Liver (tissue), 9 donors: ENCODE data around the gene MAP2K6. TPM values are rescaled to one million over a fixed set of nuclear protein-coding genes. Genes with fewer than 3 reads are reported as not detected.
A peak's percentile ranks its signal among the peaks of the same experiment; 100 is the strongest.

Source experiments
- DNase-seq: peaks from one replicate; pipeline ENCODE4 v3.0.0-alpha.2; 2017; ENCODE audit warnings: low spot score
- H3K27ac ChIP-seq, 2 donors: one replicate each; pipeline ENCODE4 v1.7.0; 2013; ENCODE audit warnings: inconsistent platforms in 2 of 2, low read length in 2 of 2, control low read depth in 1 of 2, low read depth in 1 of 2, mild to moderate bottlenecking in 1 of 2
- H3K27me3 ChIP-seq, 4 donors: one replicate each; pipeline versions ENCODE4 v1.6.1 to v1.7.0; 2013; ENCODE audit warnings: low read length in 3 of 4, inconsistent platforms in 1 of 4, mild to moderate bottlenecking in 1 of 4, moderate library complexity in 1 of 4; ENCODE audit not compliant: control insufficient read depth in 4 of 4, insufficient read depth in 4 of 4
- H3K36me3 ChIP-seq, 4 donors: one replicate each; pipeline versions ENCODE4 v1.6.1 to v1.7.0; 2013; ENCODE audit warnings: low read length in 3 of 4, mild to moderate bottlenecking in 3 of 4, low read depth in 1 of 4, moderate library complexity in 1 of 4; ENCODE audit not compliant: control insufficient read depth in 4 of 4, insufficient read depth in 3 of 4
- H3K4me1 ChIP-seq, 4 donors: one replicate each; pipeline versions ENCODE4 v1.6.1 to v1.7.0; 2013; ENCODE audit warnings: low read length in 3 of 4, mild to moderate bottlenecking in 3 of 4, moderate library complexity in 1 of 4; ENCODE audit not compliant: control insufficient read depth in 4 of 4, insufficient read depth in 4 of 4
- H3K4me3 ChIP-seq, 3 donors: one replicate each; pipeline versions ENCODE4 v1.6.1 to v1.7.0; 2013; ENCODE audit warnings: low read length in 3 of 3, control low read depth in 1 of 3, low read depth in 1 of 3, mild to moderate bottlenecking in 1 of 3
- H3K9ac ChIP-seq, 2 donors: one replicate each; pipeline ENCODE4 v1.7.0; 2013; ENCODE audit warnings: low read length in 2 of 2, mild to moderate bottlenecking in 2 of 2, moderate library complexity in 2 of 2, control low read depth in 1 of 2, low read depth in 1 of 2
- H3K9me3 ChIP-seq, 4 donors: one replicate each; pipeline versions ENCODE4 v1.6.1 to v1.7.0; 2013; ENCODE audit warnings: low read length in 3 of 4; ENCODE audit not compliant: control insufficient read depth in 4 of 4
- FOXA2 ChIP-seq: IDR thresholded peaks from 2 replicates; pipeline ENCODE4 v1.6.1; 2016; ENCODE audit warnings: antibody characterized with exemption
- GABPA ChIP-seq, 2 donors: IDR thresholded peaks in 1 of 2; conservative IDR thresholded peaks in 1 of 2; 2 replicates each; pipeline ENCODE4 v1.6.1; 2016; ENCODE audit warnings: antibody characterized with exemption in 2 of 2, mild to moderate bottlenecking in 1 of 2, moderate library complexity in 1 of 2
- HNF4A ChIP-seq, 2 donors: conservative IDR thresholded peaks; 2 replicates each; pipeline ENCODE4 v1.6.1; 2016; ENCODE audit warnings: antibody characterized with exemption in 2 of 2, mild to moderate bottlenecking in 2 of 2
- HNF4G ChIP-seq: IDR thresholded peaks from 2 replicates; pipeline ENCODE4 v1.6.1; 2016; ENCODE audit warnings: antibody characterized with exemption
- JUND ChIP-seq, 2 donors: IDR thresholded peaks; 2 replicates each; pipeline ENCODE4 v1.6.1; 2016; ENCODE audit warnings: antibody characterized with exemption in 2 of 2
- NR2F2 ChIP-seq: IDR thresholded peaks from 2 replicates; pipeline ENCODE4 v1.6.1; 2016; ENCODE audit warnings: antibody characterized with exemption
- RAD21 ChIP-seq, 2 donors: IDR thresholded peaks; 2 replicates each; pipeline ENCODE4 v1.6.1; 2016; ENCODE audit warnings: antibody characterized with exemption in 2 of 2, mild to moderate bottlenecking in 2 of 2
- RXRA ChIP-seq, 2 donors: IDR thresholded peaks; 2 replicates each; pipeline ENCODE4 v1.6.1; 2017 to 2018; ENCODE audit warnings: antibody characterized with exemption in 2 of 2, mild to moderate bottlenecking in 1 of 2
- SP1 ChIP-seq: IDR thresholded peaks from 2 replicates; pipeline ENCODE4 v1.6.1; 2018; ENCODE audit warnings: antibody characterized with exemption, mild to moderate bottlenecking
- WGBS: extraction: QIAGEN DNeasy Blood & Tissue Kit; methylation state at CpG from one replicate; pipeline ENCODE4 v1.1.7; 2013; 5-methylcytosine and 5-hydroxymethylcytosine counted together
- polyA plus RNA-seq, 2 donors: library from polyadenylated mRNA; stranded (reverse) in 1 of 2; unstranded in 1 of 2; fragments of 200-250 nt in 1 of 2; fragments of >200 nt in 1 of 2; fragmentation: Nextera tagmentation in 1 of 2; extraction: Ambion mirVana in 1 of 2; gene quantifications; one replicate each; pipeline versions ENCODE4 v1.2.1 to v1.2.3, GENCODE V29; 2013 to 2015
- total RNA-seq, 2 donors: library from RNA; depleted of rRNA; stranded (reverse); fragments of >200 nt; gene quantifications; one replicate each; pipeline ENCODE4 v1.2.3, GENCODE V29; 2014
- TF ChIP-seq, protein P1 (sequence below): IDR thresholded peaks from 2 replicates; pipeline ENCODE4 v1.6.1; 2016; ENCODE audit warnings: antibody characterized with exemption
- TF ChIP-seq, protein P2 (sequence below): IDR thresholded peaks from 2 replicates; pipeline ENCODE4 v1.6.1; 2016; ENCODE audit warnings: antibody characterized with exemption, mild to moderate bottlenecking
- TF ChIP-seq, protein P3 (sequence below): IDR thresholded peaks from 2 replicates; pipeline ENCODE4 v1.6.1; 2016; ENCODE audit warnings: antibody characterized with exemption
- donor health status: healthy.
- donor health status: healthy.
- donor health status: healthy.
- donor health status: healthy.
- donor health status: healthy.

The MAP2K6 gene
- total and polyA plus RNA-seq, 4 donors: 0.31 to 5.4 (median 2.6) TPM

DNA sequence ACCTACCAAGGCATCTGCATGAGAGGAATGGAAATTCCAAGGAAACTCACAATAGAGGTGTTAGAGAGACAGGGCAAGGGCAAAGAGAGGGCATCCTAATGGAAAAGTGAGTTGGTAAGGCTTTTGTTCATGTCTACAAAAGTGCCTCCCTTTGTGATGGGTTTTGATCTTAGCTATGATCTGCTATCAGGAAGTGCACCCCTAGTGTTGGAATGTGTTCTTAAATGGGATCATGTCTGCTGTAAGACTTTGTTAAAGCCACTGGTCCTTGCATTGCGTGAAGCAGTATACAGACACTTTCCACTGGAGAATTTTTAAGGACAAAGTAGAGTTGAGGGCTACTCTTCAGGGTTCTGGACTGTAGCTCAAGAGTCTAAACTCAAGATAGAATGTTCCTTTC lies 92.0 kb downstream of the MAP2K6 start:
- Histone ChIP-seq H3K27ac (no peak overlapping the region), H3K9me3 (no peaks in the 10 kb centered on the region), H3K27me3 (no peaks in the 10 kb centered on the region), H3K4me3 (no peak overlapping the region), H3K9ac (no peak overlapping the region), H3K36me3 (peaks cover 0 to 8% (median 3%) of the 10 kb centered on the region in 4 donors), H3K4me1 (peaks cover under 1 to 19% (median 13%) of the 10 kb centered on the region in 4 donors)
- TF ChIP-seq HNF4G (no peak), RAD21 (IDR thresholded peaks at IDR 0.05) (peak in 1 of 2 donors; percentile 7)
- WGBS: 99% methylated on average over 1 of the region's 1 CpG
- no peak for DNase-seq

DNA sequence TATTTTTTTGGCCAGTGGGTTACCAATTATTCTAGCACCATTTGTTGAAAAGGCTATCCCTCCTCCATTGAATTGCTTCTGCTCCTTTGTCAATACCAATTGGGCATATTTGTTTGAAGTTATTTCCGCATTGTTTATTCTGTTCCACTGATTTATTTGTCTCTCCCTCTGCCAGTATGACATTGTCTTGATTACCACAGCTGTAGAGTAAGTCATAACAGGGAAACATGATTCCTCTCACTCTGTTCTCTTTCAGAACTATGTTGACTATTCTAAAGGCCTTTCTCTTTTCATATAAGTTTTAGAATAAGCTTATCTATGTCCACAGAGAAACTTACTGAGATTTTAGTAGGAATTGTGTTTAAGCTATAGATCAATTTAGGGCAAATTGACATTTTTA lies 94.3 kb downstream of the MAP2K6 start:
- Histone ChIP-seq H3K27ac (no peak overlapping the region), H3K4me1 (no peaks in the 10 kb centered on the region), H3K9ac (no peak overlapping the region), H3K36me3 (peaks cover 0 to 8% (median 3%) of the 10 kb centered on the region in 4 donors), H3K27me3 (no peaks in the 10 kb centered on the region), H3K9me3 (no peaks in the 10 kb centered on the region), H3K4me3 (no peak overlapping the region)
- no peak for DNase-seq
- no peak for TF ChIP-seq FOXA2
- no peak for TF ChIP-seq SP1
- TF ChIP-seq JUND (IDR thresholded peaks at IDR 0.05): no peak
- TF ChIP-seq RXRA (IDR thresholded peaks at IDR 0.05): no peak
- TF ChIP-seq NR2F2: no peak
- 85% methylated on average over 1 of the region's 1 CpG for WGBS

DNA sequence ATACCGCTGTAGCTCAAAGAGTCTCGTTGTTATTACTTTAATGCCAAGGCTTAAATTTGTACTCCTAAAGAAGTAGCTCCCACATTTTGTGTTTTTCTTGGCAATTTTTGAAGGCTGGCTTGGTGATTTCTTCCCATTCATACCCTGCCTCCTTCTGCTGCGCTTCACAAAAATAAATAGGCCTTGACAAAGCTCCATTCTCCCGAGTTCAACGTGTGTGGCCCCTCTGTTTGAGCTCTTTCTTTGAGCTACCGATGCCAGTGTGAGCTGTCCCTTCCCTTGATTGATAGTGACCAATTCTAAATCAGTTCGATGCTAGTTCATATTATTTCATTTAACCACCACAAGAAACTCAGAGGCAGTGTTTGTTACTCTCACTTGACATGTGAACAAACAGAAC lies 96.8 kb downstream of the MAP2K6 start:
- H3K27ac ChIP-seq: no peak overlapping the region
- peaks cover 0 to 8% (median 0%) of the 10 kb centered on the region in 4 donors for H3K36me3 ChIP-seq
- no peaks in the 10 kb centered on the region for H3K27me3 ChIP-seq
- WGBS: 91% methylated on average over 7 of the region's 7 CpGs
- no peak for DNase-seq
- H3K4me1 ChIP-seq: no peaks in the 10 kb centered on the region
- H3K9ac ChIP-seq: no peak overlapping the region
- no peaks in the 10 kb centered on the region for H3K9me3 ChIP-seq
- H3K4me3 ChIP-seq: no peak overlapping the region
- no peak for TF ChIP-seq JUND (IDR thresholded peaks at IDR 0.05)
- TF ChIP-seq, protein P1, sequence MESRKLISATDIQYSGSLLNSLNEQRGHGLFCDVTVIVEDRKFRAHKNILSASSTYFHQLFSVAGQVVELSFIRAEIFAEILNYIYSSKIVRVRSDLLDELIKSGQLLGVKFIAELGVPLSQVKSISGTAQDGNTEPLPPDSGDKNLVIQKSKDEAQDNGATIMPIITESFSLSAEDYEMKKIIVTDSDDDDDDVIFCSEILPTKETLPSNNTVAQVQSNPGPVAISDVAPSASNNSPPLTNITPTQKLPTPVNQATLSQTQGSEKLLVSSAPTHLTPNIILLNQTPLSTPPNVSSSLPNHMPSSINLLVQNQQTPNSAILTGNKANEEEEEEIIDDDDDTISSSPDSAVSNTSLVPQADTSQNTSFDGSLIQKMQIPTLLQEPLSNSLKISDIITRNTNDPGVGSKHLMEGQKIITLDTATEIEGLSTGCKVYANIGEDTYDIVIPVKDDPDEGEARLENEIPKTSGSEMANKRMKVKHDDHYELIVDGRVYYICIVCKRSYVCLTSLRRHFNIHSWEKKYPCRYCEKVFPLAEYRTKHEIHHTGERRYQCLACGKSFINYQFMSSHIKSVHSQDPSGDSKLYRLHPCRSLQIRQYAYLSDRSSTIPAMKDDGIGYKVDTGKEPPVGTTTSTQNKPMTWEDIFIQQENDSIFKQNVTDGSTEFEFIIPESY: no peak
- TF ChIP-seq, protein P2, sequence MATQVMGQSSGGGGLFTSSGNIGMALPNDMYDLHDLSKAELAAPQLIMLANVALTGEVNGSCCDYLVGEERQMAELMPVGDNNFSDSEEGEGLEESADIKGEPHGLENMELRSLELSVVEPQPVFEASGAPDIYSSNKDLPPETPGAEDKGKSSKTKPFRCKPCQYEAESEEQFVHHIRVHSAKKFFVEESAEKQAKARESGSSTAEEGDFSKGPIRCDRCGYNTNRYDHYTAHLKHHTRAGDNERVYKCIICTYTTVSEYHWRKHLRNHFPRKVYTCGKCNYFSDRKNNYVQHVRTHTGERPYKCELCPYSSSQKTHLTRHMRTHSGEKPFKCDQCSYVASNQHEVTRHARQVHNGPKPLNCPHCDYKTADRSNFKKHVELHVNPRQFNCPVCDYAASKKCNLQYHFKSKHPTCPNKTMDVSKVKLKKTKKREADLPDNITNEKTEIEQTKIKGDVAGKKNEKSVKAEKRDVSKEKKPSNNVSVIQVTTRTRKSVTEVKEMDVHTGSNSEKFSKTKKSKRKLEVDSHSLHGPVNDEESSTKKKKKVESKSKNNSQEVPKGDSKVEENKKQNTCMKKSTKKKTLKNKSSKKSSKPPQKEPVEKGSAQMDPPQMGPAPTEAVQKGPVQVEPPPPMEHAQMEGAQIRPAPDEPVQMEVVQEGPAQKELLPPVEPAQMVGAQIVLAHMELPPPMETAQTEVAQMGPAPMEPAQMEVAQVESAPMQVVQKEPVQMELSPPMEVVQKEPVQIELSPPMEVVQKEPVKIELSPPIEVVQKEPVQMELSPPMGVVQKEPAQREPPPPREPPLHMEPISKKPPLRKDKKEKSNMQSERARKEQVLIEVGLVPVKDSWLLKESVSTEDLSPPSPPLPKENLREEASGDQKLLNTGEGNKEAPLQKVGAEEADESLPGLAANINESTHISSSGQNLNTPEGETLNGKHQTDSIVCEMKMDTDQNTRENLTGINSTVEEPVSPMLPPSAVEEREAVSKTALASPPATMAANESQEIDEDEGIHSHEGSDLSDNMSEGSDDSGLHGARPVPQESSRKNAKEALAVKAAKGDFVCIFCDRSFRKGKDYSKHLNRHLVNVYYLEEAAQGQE: no peak
- TF ChIP-seq HNF4A (conservative IDR thresholded peaks at IDR 0.05): no peak
- TF ChIP-seq RAD21 (IDR thresholded peaks at IDR 0.05): no peak
- TF ChIP-seq GABPA (IDR thresholded peaks at IDR 0.05 in 1 of 2, conservative IDR thresholded peaks at IDR 0.05 in 1 of 2): no peak
- TF ChIP-seq, protein P3, sequence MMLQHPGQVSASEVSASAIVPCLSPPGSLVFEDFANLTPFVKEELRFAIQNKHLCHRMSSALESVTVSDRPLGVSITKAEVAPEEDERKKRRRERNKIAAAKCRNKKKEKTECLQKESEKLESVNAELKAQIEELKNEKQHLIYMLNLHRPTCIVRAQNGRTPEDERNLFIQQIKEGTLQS: no peak
